MG63 (cell line): Measurements from ENCODE around the gene MTX1. TPM values are rescaled to one million over a fixed set of nuclear protein-coding genes. Genes with fewer than 3 reads are reported as not detected.
A peak's percentile ranks its signal among the peaks of the same experiment; 100 is the strongest.
"Not testable (repeated sequence)": the region's sequence is repeated elsewhere in the genome, so short reads cannot be mapped to it uniquely, and the experiment has no call there.

Source experiments
- DNase-seq: peaks from one replicate; pipeline ENCODE4 v3.0.0-alpha.2; 2020
- H3K27me3 ChIP-seq: fragments of 250-450 bp; sonication (Bioruptor Pico); 2 replicates; pipeline ENCODE4 v1.5.1; 2020; ENCODE audit warnings: mild to moderate bottlenecking, moderate library complexity
- H3K36me3 ChIP-seq: fragments of 250-450 bp; sonication (Bioruptor Pico); 2 replicates; pipeline ENCODE4 v1.5.1; 2020; ENCODE audit warnings: mild to moderate bottlenecking, moderate library complexity
- H3K4me3 ChIP-seq: fragments of 250-450 bp; sonication (Bioruptor Pico); 2 replicates; pipeline ENCODE4 v1.5.1; 2020; ENCODE audit warnings: mild to moderate bottlenecking, moderate library complexity
- H3K9me3 ChIP-seq: fragments of 250-450 bp; sonication (Bioruptor Pico); 2 replicates; pipeline ENCODE4 v1.5.1; 2020; ENCODE audit warnings: mild to moderate bottlenecking, moderate library complexity
- total RNA-seq: library from RNA; depleted of rRNA; stranded (reverse); fragments of >200 nt; shearing (Covaris generic); gene quantifications from 2 replicates; pipeline ENCODE4 v1.2.3, GENCODE V29; 2014; ENCODE audit warnings: low replicate concordance

The MTX1 gene
- total RNA-seq, 1 experiment from 2014 or later = 97.2 TPM

GRCh38 chr1:155196893-155197638 lies 11.4 kb upstream of the MTX1 start:
- Histone ChIP-seq H3K27me3 (no peaks in the 10 kb centered on the region), H3K4me3 (no peak overlapping the region)
- no peak for DNase-seq

GRCh38 chr1:155197901-155198546 lies 10.5 kb upstream of the MTX1 start:
- no peaks in the 10 kb centered on the region for H3K36me3 ChIP-seq
- no peaks in the 10 kb centered on the region for H3K9me3 ChIP-seq
- no peak for DNase-seq
- H3K27me3 ChIP-seq = no peaks in the 10 kb centered on the region
- H3K4me3 ChIP-seq = no peak overlapping the region

More at GRCh38 chr1:155196893-155197638, 11.4 kb upstream of the MTX1 start:
- Histone ChIP-seq H3K36me3 (no peaks in the 10 kb centered on the region), H3K9me3 (no peaks in the 10 kb centered on the region)

GRCh38 chr1:155198547-155198906 lies 10.0 kb upstream of the MTX1 start:
- no peak for DNase-seq
- Histone ChIP-seq H3K9me3 (no peaks in the 10 kb centered on the region), H3K36me3 (no peaks in the 10 kb centered on the region), H3K4me3 (no peak overlapping the region), H3K27me3 (no peaks in the 10 kb centered on the region)

- DNase-seq = no peak
- no peak overlapping the region for H3K4me3 ChIP-seq
- H3K36me3 ChIP-seq = no peaks in the 10 kb centered on the region
- no peaks in the 10 kb centered on the region for H3K9me3 ChIP-seq
- H3K27me3 ChIP-seq = no peaks in the 10 kb centered on the region
Measured at GRCh38 chr1:155199792-155200191, 8.7 kb upstream of the MTX1 start.

GRCh38 chr1:155200920-155201319 lies 7.6 kb upstream of the MTX1 start:
- H3K9me3 ChIP-seq = no peaks in the 10 kb centered on the region
- DNase-seq = no peak
- H3K4me3 ChIP-seq = no peak overlapping the region
- H3K27me3 ChIP-seq = no peaks in the 10 kb centered on the region
- H3K36me3 ChIP-seq = no peaks in the 10 kb centered on the region

GRCh38 chr1:155202198-155202597 lies 6.3 kb upstream of the MTX1 start:
- no peaks in the 10 kb centered on the region for H3K27me3 ChIP-seq
- H3K9me3 ChIP-seq = no peaks in the 10 kb centered on the region
- no peak for DNase-seq
- H3K36me3 ChIP-seq = no peaks in the 10 kb centered on the region
- no peak overlapping the region for H3K4me3 ChIP-seq

- no peak for DNase-seq
- H3K9me3 ChIP-seq = no peaks in the 10 kb centered on the region
- H3K36me3 ChIP-seq = no peaks in the 10 kb centered on the region
- H3K4me3 ChIP-seq = no peak overlapping the region
- H3K27me3 ChIP-seq = no peaks in the 10 kb centered on the region
Measured at GRCh38 chr1:155202731-155203515, 5.6 kb upstream of the MTX1 start.

- no peak for DNase-seq
- no peaks in the 10 kb centered on the region for H3K9me3 ChIP-seq
- H3K4me3 ChIP-seq = no peak overlapping the region
- H3K36me3 ChIP-seq = no peaks in the 10 kb centered on the region
- no peaks in the 10 kb centered on the region for H3K27me3 ChIP-seq
Measured at GRCh38 chr1:155205035-155205434, 3.5 kb upstream of the MTX1 start.

GRCh38 chr1:155205969-155206593 lies 2.4 kb upstream of the MTX1 start:
- no peaks in the 10 kb centered on the region for H3K27me3 ChIP-seq
- H3K36me3 ChIP-seq = 0 out of 2 replicates have a peak, but pooled peaks cover 2% of the 10 kb centered on the region
- no peak for DNase-seq
- no peak overlapping the region for H3K4me3 ChIP-seq
- no peaks in the 10 kb centered on the region for H3K9me3 ChIP-seq

- peak; percentile 76 for DNase-seq
- H3K4me3 ChIP-seq = no peak overlapping the region; the same call in 1 of the 2 replicates
- H3K9me3 ChIP-seq = no peaks in the 10 kb centered on the region
- H3K27me3 ChIP-seq = no peaks in the 10 kb centered on the region
- H3K36me3 ChIP-seq = peaks cover 2% of the 10 kb centered on the region; the same call in 1 of the 2 replicates
Measured at GRCh38 chr1:155206891-155207805, 1.3 kb upstream of the MTX1 start.

- no peaks in the 10 kb centered on the region for H3K27me3 ChIP-seq
- no peaks in the 10 kb centered on the region for H3K9me3 ChIP-seq
- DNase-seq = peak; percentile 42
- H3K4me3 ChIP-seq = peak within 1 kb of the TSS; percentile 98
- H3K36me3 ChIP-seq = peaks cover 2% of the 10 kb centered on the region; the same call in 1 of the 2 replicates
Measured at GRCh38 chr1:155207806-155208540, 522 bp upstream of the MTX1 start, which contains the start of gene THBS3. Gene THBS3 (minus strand): TSS chr1:155207897. CDS start chr1:155207876, 21 bp downstream.

- Histone ChIP-seq H3K36me3 (peaks cover 2% of the 10 kb centered on the region; the same call in 1 of the 2 replicates), H3K4me3 (peak overlapping the region; percentile 98), H3K9me3 (no peaks in the 10 kb centered on the region), H3K27me3 (no peaks in the 10 kb centered on the region)
- no peak for DNase-seq
Measured at GRCh38 chr1:155209312-155209721, 822 bp downstream of the MTX1 start.

- no peak overlapping the region for H3K4me3 ChIP-seq
- H3K27me3 ChIP-seq = no peaks in the 10 kb centered on the region
- H3K9me3 ChIP-seq = no peaks in the 10 kb centered on the region
- H3K36me3 ChIP-seq = peaks cover 2% of the 10 kb centered on the region; the same call in 1 of the 2 replicates
- DNase-seq = no peak
Measured at GRCh38 chr1:155210314-155211104, 2.0 kb downstream of the MTX1 start.

- H3K27me3 ChIP-seq, H3K9me3 ChIP-seq, DNase-seq, H3K36me3 ChIP-seq, H3K4me3 ChIP-seq: not testable (repeated sequence)
Measured at GRCh38 chr1:155211381-155212050, 3.0 kb downstream of the MTX1 start.
